ENCODE results near the gene C15orf62.

C15orf62 gene

GRCh38 chr15:40790718-40791117 lies 20.9 kb downstream of the C15orf62 start:
- DNase-seq (ENCODE audit: low read depth) = no peak
- no peak for TF ChIP-seq CTCF (conservative IDR thresholded peaks at IDR 0.05; ENCODE audit: low read length)

GRCh38 chr15:40792394-40792793 lies 22.6 kb downstream of the C15orf62 start:
- no peak overlapping the region for H3K4me3 ChIP-seq (ENCODE audit: low read length)
- no peak for TF ChIP-seq CTCF (conservative IDR thresholded peaks at IDR 0.05; ENCODE audit: low read length)
- DNase-seq (ENCODE audit: low read depth) = no peak

More at GRCh38 chr15:40790718-40791117, 20.9 kb downstream of the C15orf62 start:
- H3K4me3 ChIP-seq (ENCODE audit: low read length) = no peak overlapping the region

- TF ChIP-seq CTCF (conservative IDR thresholded peaks at IDR 0.05; ENCODE audit: low read length) = no peak
- H3K4me3 ChIP-seq (ENCODE audit: low read length) = no peak overlapping the region
- DNase-seq (ENCODE audit: low read depth) = peak; percentile 84
Measured at GRCh38 chr15:40793216-40793989, 23.6 kb downstream of the C15orf62 start.

GRCh38 chr15:40796041-40796440 lies 26.3 kb downstream of the C15orf62 start:
- no peak for DNase-seq (ENCODE audit: low read depth)
- H3K4me3 ChIP-seq (ENCODE audit: low read length) = no peak overlapping the region
- no peak for TF ChIP-seq CTCF (conservative IDR thresholded peaks at IDR 0.05; ENCODE audit: low read length)

- no peak overlapping the region for H3K4me3 ChIP-seq (ENCODE audit: low read length)
- no peak for TF ChIP-seq CTCF (conservative IDR thresholded peaks at IDR 0.05; ENCODE audit: low read length)
- DNase-seq (ENCODE audit: low read depth) = no peak
Measured at GRCh38 chr15:40796512-40796911, 26.7 kb downstream of the C15orf62 start.

- TF ChIP-seq CTCF (conservative IDR thresholded peaks at IDR 0.05; ENCODE audit: low read length) = no peak
- no peak for DNase-seq (ENCODE audit: low read depth)
- no peak overlapping the region for H3K4me3 ChIP-seq (ENCODE audit: low read length)
Measured at GRCh38 chr15:40799523-40799922, 29.7 kb downstream of the C15orf62 start.

GRCh38 chr15:40803076-40803475 lies 33.3 kb downstream of the C15orf62 start:
- no peak overlapping the region for H3K4me3 ChIP-seq (ENCODE audit: low read length)
- no peak for DNase-seq (ENCODE audit: low read depth)
- no peak for TF ChIP-seq CTCF (conservative IDR thresholded peaks at IDR 0.05; ENCODE audit: low read length)

Measured in AG10803 (cell line).